ENCODE measurements around the gene AP2A1.

AP2A1 gene

GRCh38 chr19:49799271-49799797 lies 32.5 kb downstream of the AP2A1 start:
- DNase-seq = no peak

- no peak for DNase-seq
These were observed 33.1 kb downstream of the AP2A1 start for GRCh38 chr19:49799798-49800376.

DNA sequence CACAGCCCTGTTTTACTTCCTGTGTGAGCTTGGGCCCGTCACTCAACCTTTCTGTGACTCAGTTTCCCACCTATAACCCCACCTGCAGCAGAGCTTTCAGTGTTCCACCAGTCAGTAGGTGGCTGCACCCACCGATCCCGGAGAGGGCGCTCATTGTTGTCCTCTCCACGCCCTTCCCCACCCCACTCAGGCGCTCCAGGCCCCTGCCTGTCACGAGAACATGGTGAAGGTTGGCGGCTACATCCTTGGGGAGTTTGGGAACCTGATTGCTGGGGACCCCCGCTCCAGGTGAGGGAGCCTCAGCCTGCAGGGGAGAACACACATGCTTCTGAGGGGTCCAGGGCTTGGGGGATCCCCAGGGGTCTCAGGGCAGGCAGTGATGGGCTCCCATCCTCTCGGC lies 34.0 kb downstream of the AP2A1 start:
- DNase-seq = no peak

DNA sequence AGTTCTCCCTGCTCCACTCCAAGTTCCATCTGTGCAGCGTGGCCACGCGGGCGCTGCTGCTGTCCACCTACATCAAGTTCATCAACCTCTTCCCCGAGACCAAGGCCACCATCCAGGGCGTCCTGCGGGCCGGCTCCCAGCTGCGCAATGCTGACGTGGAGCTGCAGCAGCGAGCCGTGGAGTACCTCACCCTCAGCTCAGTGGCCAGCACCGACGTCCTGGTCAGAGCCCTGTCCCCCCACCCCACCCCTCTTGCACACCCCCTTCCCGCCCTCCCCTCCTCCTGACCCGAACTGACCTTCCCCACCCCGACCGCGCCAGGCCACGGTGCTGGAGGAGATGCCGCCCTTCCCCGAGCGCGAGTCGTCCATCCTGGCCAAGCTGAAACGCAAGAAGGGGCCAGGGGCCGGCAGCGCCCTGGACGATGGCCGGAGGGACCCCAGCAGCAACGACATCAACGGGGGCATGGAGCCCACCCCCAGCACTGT lies 34.6 kb downstream of the AP2A1 start:
- no peak for DNase-seq

GRCh38 chr19:49801966-49802661 lies 35.3 kb downstream of the AP2A1 start:
- no peak for DNase-seq

DNA sequence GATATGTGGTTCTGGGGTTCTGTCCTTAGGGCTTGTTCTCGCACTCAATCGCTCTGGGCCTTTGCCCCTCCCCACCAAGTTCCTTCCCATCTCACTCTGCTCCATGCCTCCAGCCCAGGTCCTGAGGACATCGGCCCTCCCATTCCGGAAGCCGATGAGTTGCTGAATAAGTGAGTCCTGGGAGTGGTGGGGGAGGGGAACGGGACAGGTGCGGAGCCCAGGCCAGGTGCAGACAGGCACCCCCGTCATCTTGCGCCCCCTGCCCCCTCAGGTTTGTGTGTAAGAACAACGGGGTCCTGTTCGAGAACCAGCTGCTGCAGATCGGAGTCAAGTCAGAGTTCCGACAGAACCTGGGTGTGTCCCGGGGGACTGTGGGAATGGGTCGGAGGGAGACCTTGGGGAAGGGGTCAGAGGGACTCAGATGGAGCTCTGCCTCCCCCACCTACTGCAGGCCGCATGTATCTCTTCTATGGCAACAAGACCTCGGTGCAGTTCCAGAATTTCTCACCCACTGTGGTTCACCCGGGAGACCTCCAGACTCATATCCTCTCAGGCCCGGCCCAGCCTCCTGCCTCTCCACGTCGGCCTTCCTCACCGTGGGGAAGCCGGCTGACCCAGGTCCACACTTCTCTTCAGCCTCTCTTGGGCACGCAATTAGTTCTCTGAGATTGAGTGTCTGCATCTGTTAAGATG lies 36.2 kb downstream of the AP2A1 start:
- no peak for DNase-seq

- DNase-seq = no peak
These were observed 36.7 kb downstream of the AP2A1 start for GRCh38 chr19:49803529-49803856.

- no peak for DNase-seq
These were observed 39.2 kb downstream of the AP2A1 start for GRCh38 chr19:49805822-49806619.

- no peak for DNase-seq
These were observed 39.8 kb downstream of the AP2A1 start for GRCh38 chr19:49806620-49806959.

DNA sequence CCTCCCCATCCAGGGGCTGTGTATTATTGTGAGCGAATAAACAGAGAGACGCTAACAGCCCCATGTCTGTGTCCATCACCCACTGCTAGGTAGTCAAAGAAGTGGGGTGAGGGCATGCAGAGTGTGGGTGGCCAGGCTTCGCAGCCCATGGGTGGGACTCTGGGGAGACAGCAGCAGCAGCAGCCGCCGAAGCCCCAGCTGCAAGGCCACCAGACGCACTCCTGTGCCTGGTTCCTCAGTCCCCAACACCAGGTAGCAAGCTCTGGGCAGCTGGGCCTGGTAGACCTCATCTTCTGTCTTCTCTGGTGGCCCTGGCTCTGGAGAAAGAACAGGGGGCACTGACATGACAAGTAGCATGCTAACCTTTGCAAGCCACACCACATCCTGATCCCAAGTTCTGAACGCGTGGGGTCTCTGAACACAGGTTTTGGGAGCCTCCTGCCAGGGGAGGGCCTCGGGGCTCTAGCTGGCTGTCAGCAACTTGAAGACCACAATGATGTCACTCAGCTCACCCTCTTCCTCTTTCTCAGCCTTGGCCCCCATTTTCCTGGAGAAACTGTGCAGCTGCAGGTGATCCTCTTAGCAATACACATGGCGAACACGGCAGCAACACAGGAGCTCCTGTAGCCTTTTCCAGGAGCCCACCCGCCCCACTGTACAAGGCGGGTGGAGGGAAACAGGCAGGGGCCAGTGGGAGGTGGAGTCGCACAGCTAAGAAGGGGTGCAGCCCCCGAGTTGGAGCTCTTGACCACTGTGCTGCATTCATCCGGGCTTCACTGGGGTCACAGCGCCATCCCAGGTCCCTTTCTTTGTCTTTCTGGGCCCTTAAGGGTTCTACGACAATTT lies 40.5 kb downstream of the AP2A1 start:
- no peak for DNase-seq

DNA sequence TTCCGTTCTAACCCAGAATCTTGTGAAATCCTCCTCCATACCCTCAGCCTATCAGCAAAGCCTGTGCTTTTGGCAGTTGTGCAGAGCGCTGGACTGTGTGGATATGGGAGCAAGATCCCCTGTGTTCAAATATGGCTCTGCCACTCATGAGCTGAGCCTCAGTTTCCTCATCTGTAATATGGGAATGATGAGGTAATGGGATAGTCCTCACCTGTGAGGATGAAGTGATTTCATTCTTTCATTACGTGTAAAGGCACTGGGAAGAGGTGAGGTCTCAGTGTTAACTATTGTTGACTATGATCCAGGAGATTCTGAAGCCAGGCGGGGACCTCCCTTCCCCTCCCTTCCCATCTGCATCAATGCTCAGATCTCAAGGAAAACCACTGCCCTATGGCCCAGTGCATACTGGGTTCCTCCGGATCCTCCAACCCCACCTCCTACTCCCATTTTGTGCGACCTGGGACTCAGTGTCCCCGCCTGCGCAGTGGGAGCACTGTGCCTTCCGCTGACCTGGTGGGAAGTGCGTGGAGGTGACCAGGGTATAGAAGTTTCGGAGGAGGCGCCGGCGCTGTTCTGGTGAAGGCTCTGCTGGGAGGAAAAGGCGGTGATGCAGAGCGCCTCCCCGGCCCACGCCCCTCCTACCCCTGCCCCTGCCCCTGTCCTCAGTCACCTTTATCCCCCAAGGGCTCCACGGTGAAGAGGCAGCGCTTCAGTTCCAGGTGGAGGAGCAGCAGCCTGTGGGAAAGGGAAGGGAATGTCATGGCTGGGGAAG lies 41.3 kb downstream of the AP2A1 start:
- DNase-seq = no peak

DNA sequence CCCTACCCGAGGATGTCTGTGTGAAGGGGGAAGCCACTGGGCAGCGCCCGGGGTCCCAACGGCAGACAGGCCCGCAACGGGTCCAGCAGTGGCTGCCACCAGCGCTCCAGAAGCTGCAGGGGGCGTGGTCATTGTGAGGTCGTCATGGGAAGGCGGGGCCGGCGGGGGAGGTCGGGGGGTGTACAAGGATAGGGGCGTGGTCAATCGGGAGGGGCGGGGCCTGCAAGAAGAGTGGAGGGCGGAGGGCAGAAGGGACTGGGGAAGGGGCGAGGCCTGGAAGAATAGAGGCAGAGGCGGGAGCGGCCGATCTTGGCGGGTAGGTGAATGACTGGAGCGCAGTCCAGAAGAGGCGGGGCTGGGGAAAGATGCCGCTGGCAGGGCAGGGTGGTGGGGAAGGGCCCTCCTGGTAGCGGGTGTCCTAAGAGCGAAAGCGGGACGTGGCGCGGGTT lies 41.9 kb downstream of the AP2A1 start:
- peak; percentile 86 for DNase-seq

DNA sequence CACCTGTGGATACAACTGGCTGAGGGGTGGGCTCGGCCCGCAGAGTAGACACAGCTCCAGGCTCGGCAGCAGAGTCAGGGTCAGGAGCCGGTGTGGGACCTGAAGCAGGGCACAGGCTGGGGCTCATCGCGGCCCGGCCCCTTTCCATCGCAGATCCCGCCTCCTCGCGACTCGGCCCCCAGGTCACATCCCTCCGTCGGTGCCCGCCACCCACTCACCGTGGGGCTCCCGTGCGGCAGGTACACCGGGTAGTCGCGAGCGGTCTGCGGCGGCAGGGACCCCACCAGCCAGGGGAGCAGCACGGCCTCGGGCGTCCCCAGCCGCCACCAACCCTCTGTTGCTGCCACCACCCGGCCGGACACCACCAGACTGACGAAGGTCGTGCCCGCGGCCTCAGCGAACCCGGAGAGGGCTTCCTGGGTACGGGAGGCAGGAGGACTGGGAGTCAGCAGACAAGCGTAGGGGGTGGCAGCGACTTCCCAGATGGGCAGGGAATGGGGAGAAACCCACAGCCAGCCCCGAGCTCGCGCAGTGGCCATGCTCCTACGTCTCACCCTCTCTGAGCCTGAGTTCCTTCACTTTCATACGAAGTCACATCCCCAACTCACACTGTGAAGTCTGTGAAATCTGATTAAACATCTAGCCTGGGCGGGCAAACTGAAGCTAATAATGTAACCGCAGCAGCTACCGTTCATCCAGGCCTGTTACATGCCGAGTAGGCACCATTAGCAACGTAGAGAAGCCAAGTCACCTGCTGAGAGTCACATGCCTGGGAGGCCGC lies 42.5 kb downstream of the AP2A1 start:
- peak; percentile 51 for DNase-seq

DNA sequence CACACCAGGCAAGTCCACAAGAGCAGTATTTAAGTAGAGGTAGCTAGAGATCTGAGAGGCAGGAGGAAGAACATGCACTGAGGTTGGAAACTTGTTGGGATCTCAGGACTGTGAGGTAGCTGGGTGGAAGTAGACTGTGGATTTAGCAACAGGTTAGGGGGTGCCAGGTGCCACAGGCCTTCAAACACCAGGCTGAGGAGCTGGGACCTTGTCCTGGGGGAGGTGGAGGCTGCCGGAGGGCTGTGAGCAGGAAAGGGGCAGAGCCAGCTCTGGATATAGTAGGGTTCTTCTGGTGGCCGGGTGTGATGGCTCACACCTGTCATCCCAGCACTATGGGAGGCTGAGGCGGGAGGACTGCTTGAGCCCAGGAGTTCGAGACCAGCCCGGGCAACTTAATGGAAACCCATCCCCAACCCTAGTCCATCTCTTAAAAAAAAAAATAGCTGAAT lies 43.2 kb downstream of the AP2A1 start:
- no peak for DNase-seq

GRCh38 chr19:49811328-49811727 lies 44.5 kb downstream of the AP2A1 start:
- no peak for DNase-seq

DNA sequence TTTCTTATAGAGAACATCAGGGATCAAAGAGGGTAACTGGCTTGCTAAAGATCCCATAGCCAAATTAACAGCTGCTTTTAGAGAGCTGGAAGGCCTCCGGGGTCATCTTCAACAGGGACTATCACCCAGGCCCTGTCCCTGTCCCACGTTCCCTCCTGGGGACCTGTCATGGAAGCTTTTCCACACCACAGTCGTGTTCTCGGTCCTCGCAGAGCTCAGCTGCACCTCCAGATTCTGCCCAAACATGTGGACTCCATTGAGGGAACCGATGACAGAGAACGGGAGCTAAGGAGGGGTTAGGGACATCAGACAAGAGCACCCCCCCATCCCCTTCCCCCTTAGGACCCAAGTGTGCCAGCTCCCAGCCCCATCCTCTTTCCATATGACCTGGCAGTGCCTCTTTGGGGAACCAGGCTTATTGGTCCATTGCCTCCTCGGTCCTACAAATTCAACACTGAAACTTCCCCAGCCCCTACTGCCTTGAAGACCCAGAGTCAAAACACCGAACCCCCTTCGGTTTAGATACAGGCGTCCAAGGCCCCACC lies 45.7 kb downstream of the AP2A1 start:
- DNase-seq = no peak

GRCh38 chr19:49812997-49813861 lies 46.4 kb downstream of the AP2A1 start, which contains the start of gene FUZ:
TSS of gene FUZ (minus strand) at chr19:49813292. CDS start at chr19:49813106, 186 bp downstream.
- DNase-seq = peak; percentile 100

DNA sequence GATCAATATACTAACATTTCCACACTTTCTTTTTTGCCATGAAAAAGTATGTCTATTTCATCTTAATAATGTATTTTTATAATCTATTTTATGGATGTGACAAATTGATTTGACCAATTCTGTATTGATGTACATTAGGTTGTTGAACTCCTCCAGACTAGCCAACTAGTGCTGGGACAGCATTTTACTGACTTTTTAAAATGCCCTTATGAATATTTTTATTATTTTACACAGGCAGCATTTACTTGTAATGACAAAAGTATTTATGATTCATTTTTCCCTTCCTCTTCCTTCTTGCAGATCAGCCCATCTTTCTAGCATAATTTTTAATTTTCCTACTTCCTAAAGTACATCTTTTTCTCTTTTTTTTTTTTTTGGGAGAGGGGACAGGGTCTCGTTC lies 47.2 kb downstream of the AP2A1 start:
- DNase-seq = peak; percentile 9

GRCh38 chr19:49816590-49816989 lies 49.8 kb downstream of the AP2A1 start:
- no peak for DNase-seq
